Esophagus muscularis mucosa (tissue), 4 donors: ENCODE measurements around the gene PIN4. TPM values are rescaled to one million over a fixed set of nuclear protein-coding genes. Genes with fewer than 3 reads are reported as not detected.

Experiments
- DNase-seq: peaks from one replicate; pipeline ENCODE4 v3.0.0-alpha.2; 2017; ENCODE audit errors: extremely low spot score
- H3K27ac ChIP-seq, 4 donors: fragments of 200-600 bp; sonication (generic); replicated peaks in 1 of 4; 1 replicate in 3 of 4; 2 replicates in 1 of 4; pipeline ENCODE4 v1.5.1; 2016 to 2019; ENCODE audit warnings: mild to moderate bottlenecking in 1 of 4
- H3K27me3 ChIP-seq, 4 donors: fragments of 200-600 bp; sonication (generic); one replicate each; pipeline versions ENCODE4 v1.5.1 to v1.6.0; 2016 to 2019
- H3K36me3 ChIP-seq, 4 donors: fragments of 200-600 bp; sonication (generic); one replicate each; pipeline ENCODE4 v1.5.1; 2016 to 2019
- H3K4me1 ChIP-seq, 4 donors: fragments of 200-600 bp; sonication (generic); one replicate each; pipeline ENCODE4 v1.5.1; 2016 to 2019
- H3K4me3 ChIP-seq, 4 donors: fragments of 200-600 bp; sonication (generic); 1 replicate in 2 of 4; 2 replicates in 2 of 4; pipeline ENCODE4 v1.5.1; 2016 to 2019; ENCODE audit warnings: mild to moderate bottlenecking in 4 of 4, moderate library complexity in 1 of 4
- H3K9me3 ChIP-seq, 4 donors: fragments of 200-600 bp; sonication (generic); 1 replicate in 3 of 4; 2 replicates in 1 of 4; pipeline ENCODE4 v1.5.1; 2016 to 2019
- CTCF ChIP-seq, 3 experiments: fragments of 200-600 bp in 2 of 3; fragments of 450-650 bp in 1 of 3; sonication (generic) in 2 of 3; IDR thresholded peaks; one replicate each; pipeline ENCODE4 v1.5.1; 2017 to 2019; ENCODE audit warnings: antibody characterized with exemption in 3 of 3, mild to moderate bottlenecking in 2 of 3, moderate library complexity in 1 of 3
- EP300 ChIP-seq: sonication (generic); formaldehyde crosslinking; IDR thresholded peaks from one replicate; pipeline ENCODE4 v1.6.1; 2017; ENCODE audit warnings: antibody characterized with exemption
- POLR2A ChIP-seq: fragments of 450-650 bp; IDR thresholded peaks from one replicate; pipeline ENCODE4 v1.6.1; 2017; ENCODE audit warnings: antibody characterized with exemption, moderate library complexity, mild to moderate bottlenecking, low read depth
- POLR2AphosphoS5 ChIP-seq, 2 donors: sonication (generic); formaldehyde crosslinking; IDR thresholded peaks; one replicate each; pipeline ENCODE4 v1.6.1; 2017; ENCODE audit warnings: antibody characterized with exemption in 2 of 2
- WGBS: methylation state at CpG from one replicate; pipeline ENCODE4 v1.1.5; 2018; 5-methylcytosine and 5-hydroxymethylcytosine counted together
- intact Hi-C: fragments of 100-400 bp; cut with DNase I; formaldehyde crosslinking; loops from one replicate; pipeline ENCODE4 v1.15.1; 2023
- total RNA-seq, 4 donors: library from RNA; depleted of rRNA; stranded (reverse); fragments of >200 nt; gene quantifications; one replicate each; pipeline versions ENCODE4 v1.1.0 to v1.2.1, GENCODE V29; 2016

The PIN4 gene
- total RNA-seq, 4 donors from 2014 or later, result 6.8 to 20.4 (median 11.5) TPM

GRCh38 chrX:72143609-72143907, 38.0 kb upstream of the PIN4 start:
- Histone ChIP-seq H3K4me1 (no peaks in the 10 kb centered on the region), H3K27me3 (no peaks in the 10 kb centered on the region), H3K27ac (no peak overlapping the region), H3K36me3 (peaks cover 0 to 45% (median 19%) of the 10 kb centered on the region in 4 donors), H3K4me3 (no peak overlapping the region), H3K9me3 (no peaks in the 10 kb centered on the region)
- TF ChIP-seq CTCF (IDR thresholded peaks at IDR 0.05) (no peak), EP300 (no peak), POLR2AphosphoS5 (IDR thresholded peaks at IDR 0.05) (no peak)
- no peak for DNase-seq
- 63% methylated on average over 2 of the region's 2 CpGs for WGBS
- intact Hi-C loops, result no loop called here

GRCh38 chrX:72145181-72145580, 36.4 kb upstream of the PIN4 start:
- intact Hi-C loops, result no loop called here
- no peak for TF ChIP-seq POLR2AphosphoS5 (IDR thresholded peaks at IDR 0.05)
- no peak for TF ChIP-seq POLR2A
- no peak for TF ChIP-seq CTCF (IDR thresholded peaks at IDR 0.05)
- no peak for TF ChIP-seq EP300
- Histone ChIP-seq H3K27ac (no peak overlapping the region), H3K27me3 (no peaks in the 10 kb centered on the region), H3K4me3 (no peak overlapping the region), H3K4me1 (no peaks in the 10 kb centered on the region), H3K9me3 (no peaks in the 10 kb centered on the region), H3K36me3 (peaks cover 0 to 29% (median 5%) of the 10 kb centered on the region in 4 donors)
- DNase-seq, result no peak
- WGBS, result 38% methylated on average over 2 of the region's 2 CpGs

- Histone ChIP-seq H3K4me1 (no peaks in the 10 kb centered on the region), H3K36me3 (peaks cover 0 to 20% (median 2%) of the 10 kb centered on the region in 4 donors), H3K9me3 (no peaks in the 10 kb centered on the region), H3K27ac (no peak overlapping the region), H3K27me3 (no peaks in the 10 kb centered on the region), H3K4me3 (no peak overlapping the region)
- 54% methylated on average over 2 of the region's 2 CpGs for WGBS
- no peak for DNase-seq
- TF ChIP-seq POLR2AphosphoS5 (IDR thresholded peaks at IDR 0.05), result no peak
- no peak for TF ChIP-seq CTCF (IDR thresholded peaks at IDR 0.05)
- TF ChIP-seq EP300, result no peak
- TF ChIP-seq POLR2A, result no peak
- intact Hi-C loops, result no loop called here
Observed at GRCh38 chrX:72146527-72146926, 35.0 kb upstream of the PIN4 start.

GRCh38 chrX:72158773-72159172, 22.8 kb upstream of the PIN4 start:
- Histone ChIP-seq H3K4me1 (no peaks in the 10 kb centered on the region), H3K36me3 (no peaks in the 10 kb centered on the region), H3K27me3 (no peaks in the 10 kb centered on the region), H3K4me3 (no peak overlapping the region), H3K27ac (no peak overlapping the region), H3K9me3 (no peaks in the 10 kb centered on the region)
- TF ChIP-seq POLR2A (no peak), CTCF (IDR thresholded peaks at IDR 0.05) (no peak), EP300 (no peak), POLR2AphosphoS5 (IDR thresholded peaks at IDR 0.05) (no peak)
- intact Hi-C loops, result no loop called here
- 97% methylated on average over 3 of the region's 3 CpGs for WGBS
- no peak for DNase-seq

GRCh38 chrX:72159769-72160168, 21.8 kb upstream of the PIN4 start:
- Histone ChIP-seq H3K27me3 (no peaks in the 10 kb centered on the region), H3K36me3 (no peaks in the 10 kb centered on the region), H3K27ac (no peak overlapping the region), H3K4me3 (no peak overlapping the region), H3K9me3 (no peaks in the 10 kb centered on the region), H3K4me1 (no peaks in the 10 kb centered on the region)
- WGBS, result 77% methylated on average over 10 of the region's 10 CpGs
- TF ChIP-seq CTCF (IDR thresholded peaks at IDR 0.05), result no peak
- no peak for TF ChIP-seq EP300
- TF ChIP-seq POLR2AphosphoS5 (IDR thresholded peaks at IDR 0.05), result no peak
- TF ChIP-seq POLR2A, result no peak
- intact Hi-C loops, result no loop called here
- no peak for DNase-seq
